Globus pallidus (tissue), 1 donor: ENCODE results near the gene RNF220.

Experiments used
- DNase-seq: peaks from one replicate; pipeline ENCODE4 v3.0.0-alpha.2; 2015; ENCODE audit warnings: low spot score

The RNF220 gene

DNA sequence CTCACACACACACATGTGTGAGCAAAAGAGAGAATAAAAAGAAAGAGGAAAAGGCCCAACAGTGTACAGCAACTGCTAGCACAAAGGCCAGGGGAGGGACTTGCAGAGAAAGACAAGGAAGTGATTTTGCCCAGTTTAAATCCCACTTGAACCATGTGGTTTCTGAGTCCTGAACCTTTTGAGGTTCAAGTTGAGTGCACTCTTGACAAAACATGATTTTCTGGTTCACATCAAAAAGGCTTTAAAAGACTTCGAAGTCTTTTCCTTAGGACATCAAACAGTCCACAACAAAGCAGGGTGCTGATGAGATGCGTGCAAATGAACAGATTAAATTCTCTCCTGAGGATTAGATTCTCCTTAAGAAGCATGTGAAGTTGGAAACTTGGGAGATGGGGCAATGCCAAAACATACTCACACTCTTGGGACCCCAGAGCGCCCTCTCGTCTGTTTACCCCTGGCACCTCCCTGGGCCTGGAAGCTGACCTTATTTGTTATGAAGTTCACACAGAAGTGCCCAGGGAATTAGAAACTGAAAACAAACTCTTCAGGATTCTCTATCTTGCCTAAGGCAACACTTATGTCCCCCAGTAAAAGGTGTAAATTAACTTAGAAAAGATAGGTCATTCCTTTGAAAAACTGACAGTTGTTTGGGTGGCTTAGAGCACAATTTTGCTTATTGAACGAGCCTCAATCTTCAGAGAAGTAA, 31.5 kb downstream of the RNF220 start:
- DNase-seq = no peak

DNA sequence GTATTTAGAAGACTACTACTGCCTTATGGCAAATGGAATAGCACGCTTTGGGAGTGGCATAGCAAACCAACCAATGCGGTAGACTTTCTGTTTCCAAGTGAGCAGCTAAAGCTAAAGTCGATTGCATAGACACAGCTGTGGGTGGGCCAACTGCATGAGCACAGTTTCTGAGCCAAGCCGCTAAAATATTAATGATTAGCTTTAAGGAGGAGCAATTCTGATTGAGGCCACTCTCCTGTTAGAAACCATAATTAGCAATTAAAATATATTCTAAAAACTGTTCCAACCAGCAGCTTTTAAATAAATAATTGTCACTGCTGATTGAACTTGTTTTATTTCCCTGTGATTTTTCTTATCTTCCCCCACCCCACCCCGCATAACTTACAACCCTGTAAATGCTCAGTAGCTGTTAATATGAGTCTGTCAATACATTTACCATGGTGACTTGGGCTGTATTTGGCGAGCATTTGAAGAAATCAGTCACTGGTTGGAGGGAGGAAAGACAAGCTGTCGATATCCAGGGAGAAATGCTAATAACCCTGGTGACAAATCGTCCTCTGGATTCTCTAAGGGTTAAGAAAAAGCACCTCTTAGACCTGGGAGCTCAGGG, 32.2 kb downstream of the RNF220 start:
- no peak for DNase-seq

DNA sequence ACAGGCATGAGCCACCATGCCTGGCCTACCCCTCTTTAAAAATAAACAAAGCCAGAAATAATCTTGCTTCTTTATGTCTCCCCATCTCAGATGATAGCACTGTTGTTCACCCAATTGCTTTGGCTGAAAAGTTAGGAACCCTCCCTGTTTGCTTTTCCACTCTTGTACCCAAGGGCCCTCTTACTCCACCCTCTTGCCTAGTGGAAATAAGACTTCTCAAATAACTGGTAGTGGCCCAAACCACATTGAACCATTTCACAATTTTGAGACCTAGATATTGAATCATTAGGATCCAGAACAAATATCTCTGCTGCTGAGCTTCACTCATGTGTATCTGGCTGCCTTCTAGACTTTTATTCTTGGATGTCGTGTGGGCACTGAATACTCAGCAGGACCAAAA, 37.7 kb downstream of the RNF220 start:
- DNase-seq = no peak

DNA sequence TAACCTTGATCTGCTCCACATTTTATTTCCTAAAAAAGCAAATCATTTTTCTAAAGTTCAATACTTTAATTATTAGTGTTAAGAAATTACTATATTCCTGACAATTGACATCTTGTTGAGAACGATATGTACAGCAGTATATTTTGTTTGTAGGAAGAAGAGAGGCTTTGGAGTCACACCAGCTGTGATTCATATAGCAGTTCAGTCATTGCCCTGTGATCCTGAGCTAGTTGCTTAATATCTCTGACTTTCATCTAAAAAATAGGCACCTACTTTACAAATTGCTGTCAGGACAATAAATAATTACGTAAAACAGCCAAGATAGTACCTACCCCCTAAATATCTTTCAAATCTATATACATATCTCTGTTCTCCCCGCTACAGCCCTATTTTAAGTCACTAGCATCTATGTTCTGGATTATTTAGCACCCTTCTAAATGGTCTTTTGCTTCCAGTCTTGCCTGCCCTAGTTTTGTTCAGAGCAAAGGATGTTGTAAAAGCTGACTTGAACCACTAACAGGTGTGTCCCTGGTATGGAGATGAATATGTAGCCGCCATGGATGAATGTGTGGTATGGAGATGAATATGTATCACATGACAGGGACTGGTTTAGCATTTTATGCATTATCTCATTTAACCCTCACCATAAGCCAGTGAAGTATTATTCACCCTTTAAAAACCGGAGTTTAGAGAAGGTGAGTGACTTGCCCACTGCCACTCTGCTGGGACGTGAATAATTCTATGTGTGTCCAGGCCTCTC, 42.2 kb downstream of the RNF220 start:
- no peak for DNase-seq

DNA sequence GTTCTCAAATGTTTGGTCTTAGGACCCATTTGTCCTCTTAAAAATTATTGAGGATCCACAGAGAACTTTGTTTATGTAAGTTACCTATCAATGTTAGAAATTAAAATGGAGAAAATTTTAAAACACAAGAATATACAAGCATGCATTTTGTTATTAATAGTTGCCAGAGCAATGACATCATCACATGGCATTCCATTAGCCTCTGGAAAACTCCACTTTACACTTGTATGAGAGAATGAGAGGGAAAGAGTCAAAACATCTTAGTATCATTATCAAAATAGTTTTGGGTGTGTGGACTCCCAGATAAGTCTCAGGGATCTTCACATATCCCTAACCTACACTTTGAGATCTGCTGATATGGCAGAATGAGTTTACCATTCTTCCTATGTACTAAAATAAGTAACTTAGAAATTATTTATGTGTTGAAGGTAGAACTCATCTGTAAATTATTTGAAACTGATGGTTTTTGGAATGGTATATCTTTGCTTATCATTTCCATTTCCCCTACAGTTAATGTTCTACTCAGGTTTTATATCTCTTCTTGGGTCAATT, 48.8 kb downstream of the RNF220 start:
- DNase-seq = no peak

DNA sequence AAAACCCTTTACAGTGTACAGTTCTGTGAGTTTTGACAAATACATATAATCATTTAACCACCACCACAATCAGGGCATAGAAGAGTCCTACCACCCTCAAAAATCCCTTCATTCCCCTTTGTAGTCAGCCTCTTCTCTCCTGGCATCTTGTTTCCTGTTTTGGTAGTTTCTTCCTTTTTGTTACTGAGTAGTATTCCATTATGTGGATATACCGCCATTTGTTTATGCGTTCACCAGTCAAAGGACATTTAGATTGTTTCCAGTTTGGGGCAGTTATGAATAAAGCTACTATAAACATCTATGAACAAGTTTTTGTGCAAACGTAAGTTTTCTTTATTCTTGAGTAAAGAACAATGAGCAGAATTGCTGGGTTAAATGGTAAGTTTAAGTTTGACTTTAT, 49.6 kb downstream of the RNF220 start:
- DNase-seq = no peak

DNA sequence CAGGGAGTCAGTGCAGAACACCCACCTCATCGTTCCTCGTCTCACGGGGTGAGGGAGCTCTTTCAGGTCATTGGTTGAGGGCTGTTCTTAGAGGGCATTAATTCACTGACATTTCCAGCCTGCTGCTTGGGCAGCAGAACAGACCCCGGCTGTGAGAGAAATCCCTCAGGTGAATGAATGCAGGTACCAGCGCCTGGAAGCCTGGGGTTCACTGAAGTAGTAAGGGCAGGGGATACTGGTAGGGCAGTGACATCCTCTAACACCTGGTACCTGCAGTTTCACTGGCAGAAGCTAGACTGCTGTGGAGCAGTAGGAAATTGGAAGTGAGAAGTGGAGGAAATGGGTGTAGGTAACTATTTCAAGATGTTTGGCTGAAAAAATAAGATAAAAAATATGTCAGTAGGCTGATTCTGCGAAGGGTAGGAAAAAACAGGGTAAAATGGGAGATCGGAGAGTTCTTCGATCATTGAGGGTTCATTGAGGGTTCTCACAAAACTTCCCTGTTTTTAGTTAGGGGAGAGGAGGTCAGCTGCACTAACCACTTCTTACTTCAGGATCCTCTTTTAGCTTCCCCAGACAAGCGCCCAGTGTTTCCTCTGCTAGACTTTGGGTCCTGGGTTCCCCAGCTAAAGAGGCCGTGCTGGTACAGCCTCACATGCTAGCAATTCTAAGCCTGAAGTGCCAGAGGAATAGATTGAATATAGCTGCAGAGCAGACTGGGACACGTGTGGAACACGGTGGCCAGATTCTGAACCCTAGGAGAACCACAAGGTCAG, 55.2 kb downstream of the RNF220 start:
- DNase-seq = peak; percentile 43

DNA sequence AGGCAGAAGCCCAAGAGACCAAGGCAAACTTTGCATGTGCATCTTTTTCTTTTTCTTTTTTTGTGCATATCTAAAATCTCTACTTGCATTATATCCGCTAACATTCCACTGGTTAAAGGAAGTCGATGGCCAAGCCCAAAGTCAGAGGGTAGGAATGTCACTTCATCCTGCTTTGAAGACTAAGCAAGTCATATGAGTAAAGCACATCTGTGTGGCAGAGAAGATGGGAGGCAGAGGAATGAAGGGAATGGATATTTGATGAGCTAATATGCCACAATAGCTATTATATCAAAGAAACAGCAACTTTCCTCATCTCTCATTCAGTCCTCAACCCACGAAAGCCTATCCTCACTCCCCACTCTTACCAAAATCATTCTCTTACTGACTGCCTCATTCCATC, 59.3 kb downstream of the RNF220 start:
- no peak for DNase-seq

DNA sequence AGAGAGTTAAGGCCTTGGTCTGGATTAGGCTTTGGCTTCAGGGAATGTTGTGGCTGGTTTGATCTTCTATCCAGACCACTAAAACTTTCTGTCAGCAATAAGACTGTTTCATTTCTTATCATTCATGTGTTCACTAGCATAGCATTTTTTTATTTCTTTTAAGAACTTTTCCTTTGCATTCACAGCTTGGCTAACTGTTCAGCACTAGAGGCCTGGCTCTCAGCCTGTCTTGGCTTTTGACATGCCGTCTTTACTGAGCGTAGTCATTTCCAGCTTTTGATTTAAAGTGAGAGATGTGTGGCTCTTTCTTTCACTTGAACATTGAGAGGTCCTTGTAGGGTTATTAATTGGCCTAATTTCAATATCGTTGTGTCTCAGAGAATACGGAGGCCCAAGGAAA, 62.5 kb downstream of the RNF220 start:
- no peak for DNase-seq

DNA sequence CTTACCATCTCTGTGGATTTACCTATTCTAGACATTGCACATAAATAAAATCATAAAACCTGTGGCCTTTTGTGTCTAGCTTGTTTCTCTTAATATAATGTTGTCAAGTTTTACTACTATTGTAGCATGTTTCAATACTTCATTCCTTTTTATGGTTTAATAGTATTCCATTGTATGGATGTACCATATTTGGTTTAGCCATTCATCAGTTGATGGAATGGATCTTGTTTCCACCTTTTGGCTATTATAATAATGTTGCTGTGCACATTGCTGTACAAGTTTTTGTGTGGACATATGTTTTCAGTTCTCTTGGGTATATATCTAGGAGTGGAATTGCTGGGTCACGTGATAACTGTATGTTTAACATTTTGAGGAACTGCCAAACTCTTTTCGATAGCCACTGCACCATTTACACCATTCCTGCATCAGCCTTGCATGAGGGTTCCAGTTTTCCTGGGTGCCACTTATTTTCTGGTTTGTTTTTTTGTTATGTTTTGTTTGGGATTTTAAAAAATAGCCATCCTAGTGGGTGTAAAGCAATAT, 66.9 kb downstream of the RNF220 start:
- no peak for DNase-seq

DNA sequence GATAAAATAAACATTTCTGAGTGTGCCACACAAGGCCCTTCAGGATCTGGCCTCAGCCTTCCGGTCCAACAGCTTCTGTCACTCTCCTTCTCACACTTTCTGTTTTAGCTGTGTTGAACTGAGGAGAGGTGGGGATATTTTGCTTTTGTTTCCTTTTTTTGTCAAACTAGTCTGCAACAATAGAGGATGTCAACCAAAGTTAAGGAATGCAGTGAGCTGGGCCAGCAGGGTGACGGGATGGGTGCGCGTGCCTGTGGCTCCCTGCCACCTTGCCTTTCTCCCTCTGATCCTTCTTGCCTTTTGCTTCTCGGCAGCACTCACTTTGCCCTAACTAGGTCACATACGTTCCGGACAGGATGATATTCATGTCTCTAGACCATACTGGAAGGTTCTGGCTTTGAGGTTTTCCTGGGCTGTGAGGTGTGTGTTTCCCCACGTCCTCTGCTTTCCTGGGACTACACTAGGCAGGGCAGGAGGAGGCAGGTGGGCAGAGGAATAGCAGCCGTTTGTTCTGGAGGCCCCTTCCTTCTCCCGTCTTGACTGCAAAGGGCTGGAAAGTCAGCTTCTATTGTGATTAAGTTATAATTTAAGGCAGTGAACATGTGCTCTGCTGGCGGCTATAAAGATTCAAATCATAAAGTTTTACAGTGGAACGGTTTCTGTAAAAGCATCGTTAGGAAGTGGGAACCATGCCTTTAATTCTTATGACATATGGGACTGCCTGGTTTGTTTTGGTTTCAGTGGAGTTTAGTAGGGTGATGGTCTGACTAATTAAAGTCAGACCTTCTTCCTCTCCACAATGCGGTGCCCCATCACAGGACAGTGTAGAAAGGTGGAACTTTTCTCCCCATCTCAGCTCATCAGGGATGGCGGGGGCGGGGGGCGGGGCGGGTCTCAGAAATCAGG, 67.8 kb downstream of the RNF220 start:
- DNase-seq = no peak

DNA sequence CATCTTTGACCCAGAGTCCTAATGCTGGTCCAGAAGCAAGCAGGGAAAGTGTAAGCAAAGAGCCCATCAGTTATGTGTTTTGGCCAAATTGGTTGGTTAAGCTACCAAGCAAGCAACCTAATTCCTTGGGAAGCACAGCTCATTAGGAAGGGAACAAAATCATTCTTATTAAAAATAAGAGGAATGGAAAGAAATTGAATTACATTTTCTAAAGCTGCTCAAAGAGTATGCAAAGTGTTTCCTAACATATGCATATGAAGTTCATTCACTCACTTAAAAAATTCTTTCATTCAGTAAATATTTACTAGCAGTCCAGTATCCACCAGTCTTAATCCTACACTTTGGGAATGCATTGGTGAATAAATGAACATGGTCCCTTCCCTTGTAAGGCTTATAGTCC, 71.8 kb downstream of the RNF220 start:
- DNase-seq = no peak

DNA sequence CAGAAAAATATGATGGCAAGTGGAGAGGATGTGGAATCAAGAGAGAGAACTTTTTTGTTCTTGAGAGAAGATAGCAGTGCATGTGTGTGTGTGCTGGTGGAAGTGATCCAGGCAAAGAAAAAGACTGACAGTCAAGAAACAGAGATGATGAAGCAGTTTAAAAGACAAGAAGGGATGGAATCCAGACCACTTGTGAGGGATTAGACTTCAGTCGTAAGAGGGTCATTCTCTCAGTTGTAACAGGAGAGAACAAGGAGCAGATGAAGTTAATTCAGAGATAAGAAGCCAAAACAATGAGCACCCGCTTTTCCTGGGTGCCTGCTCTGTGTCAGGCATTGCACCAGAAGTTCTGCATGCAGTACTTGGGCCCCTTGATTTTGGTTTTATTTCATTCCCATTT, 76.6 kb downstream of the RNF220 start:
- DNase-seq = no peak

DNA sequence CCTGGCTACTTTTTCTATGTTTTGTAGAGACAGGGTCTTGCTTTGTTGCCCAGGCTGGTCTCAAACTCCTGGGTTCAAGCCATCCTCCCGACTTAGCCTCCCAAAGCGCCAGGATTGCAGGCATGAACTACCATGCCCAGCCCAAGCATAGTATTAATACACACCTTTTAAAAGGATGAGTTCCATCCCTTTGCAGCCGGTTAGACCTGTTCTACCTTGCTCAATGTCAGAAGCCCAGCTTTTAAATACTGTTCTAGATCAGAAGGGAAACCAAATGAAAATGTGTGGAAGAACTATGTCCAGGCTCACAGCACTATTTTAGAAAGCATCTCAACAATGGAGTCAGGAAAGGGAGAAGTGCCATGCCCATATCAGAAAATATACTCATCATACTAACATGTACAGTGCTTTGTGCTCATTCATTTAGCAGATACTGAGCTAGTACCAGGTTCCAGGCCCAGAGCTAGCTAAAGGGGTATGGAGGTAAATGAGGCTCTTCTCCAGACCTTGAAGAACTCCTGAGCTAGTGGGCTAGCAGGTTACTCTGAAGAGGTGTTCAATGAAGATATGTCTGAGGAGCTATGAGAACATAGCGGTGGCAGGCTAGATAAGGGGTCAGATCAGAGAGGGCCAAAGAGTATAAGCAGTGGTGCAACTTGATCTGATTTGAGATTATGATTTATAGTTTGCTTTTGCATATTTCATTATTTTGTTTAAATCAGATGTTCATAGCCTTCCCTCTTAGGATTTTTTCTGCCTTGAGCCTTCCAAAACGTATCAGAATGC, 78.2 kb downstream of the RNF220 start:
- DNase-seq = no peak

DNA sequence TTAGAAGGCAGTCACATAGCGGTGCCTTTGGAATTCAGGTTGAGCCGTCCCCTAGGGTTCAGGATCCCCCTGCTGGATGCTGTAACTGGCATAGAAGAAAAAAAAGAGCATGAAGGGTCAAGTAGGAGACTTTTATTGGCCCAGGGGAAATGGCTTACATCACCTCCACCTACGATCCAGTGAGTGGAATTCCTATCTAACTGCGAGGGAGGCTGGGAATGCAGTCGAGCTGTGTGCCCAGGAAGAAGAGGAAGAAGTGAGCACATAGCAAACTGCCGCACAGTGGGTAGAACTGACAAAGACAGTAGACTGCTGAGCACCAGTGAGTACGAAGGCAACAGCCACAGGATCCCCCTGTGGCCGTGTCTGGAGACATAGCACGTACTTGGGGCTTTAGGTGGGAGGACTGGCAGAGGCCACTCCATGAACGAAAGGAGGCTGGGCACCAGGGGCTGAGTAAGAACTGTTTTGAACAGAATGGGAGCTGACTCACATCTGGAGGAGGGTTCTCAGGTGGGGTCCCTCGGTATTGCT, 79.2 kb downstream of the RNF220 start:
- no peak for DNase-seq

DNA sequence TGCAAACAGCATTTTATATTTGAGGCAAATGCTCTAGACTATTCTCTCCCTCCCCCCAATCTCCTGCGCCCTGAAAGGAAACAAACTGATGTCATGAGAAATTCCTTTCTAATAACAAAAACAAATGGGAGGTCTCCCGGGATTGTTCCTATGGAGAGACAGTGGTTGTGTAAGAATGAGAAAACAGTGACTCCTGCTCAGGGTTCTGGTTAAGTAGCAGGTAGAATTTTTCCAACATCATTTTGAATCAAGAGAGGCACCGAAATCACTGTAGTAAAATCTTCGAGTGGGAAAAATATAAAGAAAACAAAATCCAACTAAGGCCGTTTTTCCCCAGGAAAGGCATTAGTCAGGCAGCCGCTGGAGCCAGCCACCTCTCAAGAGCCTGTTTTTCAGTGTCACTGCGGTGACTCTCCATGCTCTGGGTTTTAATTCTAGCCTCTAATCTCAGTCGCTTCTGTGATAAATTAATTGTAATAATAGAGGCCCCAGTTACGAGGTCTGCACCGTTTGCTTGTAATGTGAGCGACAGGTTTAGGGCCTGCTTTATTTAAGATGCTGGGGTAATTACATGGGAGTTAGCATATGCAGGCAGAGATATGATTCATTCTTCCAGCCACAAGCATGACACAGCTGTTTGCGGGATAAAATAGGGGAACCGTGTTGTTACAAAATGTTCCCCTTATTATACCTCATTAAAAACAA, 80.3 kb downstream of the RNF220 start:
- DNase-seq = no peak

DNA sequence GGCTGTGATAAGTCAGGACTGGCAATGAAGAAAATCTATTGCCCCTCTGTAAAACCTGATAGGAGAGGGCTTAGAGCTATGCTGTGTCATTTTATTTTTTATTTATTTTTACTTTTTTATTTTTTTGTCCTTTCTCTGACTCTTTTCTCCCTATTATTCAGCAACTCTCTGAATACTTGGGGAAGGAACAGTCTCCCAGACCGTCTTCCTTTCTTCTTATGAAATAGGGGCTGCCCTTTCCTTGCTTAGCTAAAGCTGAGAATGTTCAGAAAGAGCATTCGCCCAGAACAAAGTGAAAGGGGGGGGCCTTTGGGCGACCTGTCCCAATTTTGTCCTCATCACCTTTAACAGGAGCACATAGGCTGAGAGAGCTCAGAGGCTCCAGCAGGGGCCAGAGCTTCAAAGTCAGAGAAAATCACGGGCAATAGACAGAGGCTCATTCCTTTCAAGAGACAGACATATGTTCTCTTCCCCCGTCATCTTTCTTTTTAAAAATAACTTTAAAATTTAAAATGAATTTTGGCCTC, 80.9 kb downstream of the RNF220 start:
- no peak for DNase-seq

DNA sequence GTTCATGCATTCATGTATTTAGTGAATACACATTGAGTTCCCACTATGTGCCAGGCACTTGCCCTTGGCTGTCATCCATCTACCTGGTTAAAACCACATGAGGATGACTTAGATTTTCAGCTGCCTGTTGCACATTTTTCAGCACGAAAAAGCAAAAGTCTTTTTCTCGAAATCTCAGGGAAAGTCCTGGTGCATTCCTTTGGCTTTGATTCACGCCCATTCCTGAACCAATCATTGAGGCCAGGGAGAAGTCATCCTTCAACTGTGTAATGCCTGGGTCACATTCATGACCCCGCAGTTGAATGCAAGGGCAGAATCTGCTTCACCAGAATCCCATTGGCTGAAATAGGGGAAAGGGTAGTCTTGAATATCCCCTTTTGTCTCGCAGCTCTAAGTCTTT, 84.4 kb downstream of the RNF220 start:
- no peak for DNase-seq
